Stimulated activated CD8-positive, alpha-beta memory T cell treated with anti-CD3 and anti-CD28 coated beads, Interleukin-2, amount 100 ng/mL, for 1 hour (primary cell): ENCODE measurements around the gene AFAP1.

Experiments
- DNase-seq, 2 donors: peaks; one replicate each; pipeline ENCODE4 v3.0.0-alpha.2; 2020; ENCODE audit warnings: low read depth in 2 of 2

The AFAP1 gene

GRCh38 chr4:7910952-7911578 is 28.6 kb downstream of the AFAP1 start:
- no peak for DNase-seq

DNA sequence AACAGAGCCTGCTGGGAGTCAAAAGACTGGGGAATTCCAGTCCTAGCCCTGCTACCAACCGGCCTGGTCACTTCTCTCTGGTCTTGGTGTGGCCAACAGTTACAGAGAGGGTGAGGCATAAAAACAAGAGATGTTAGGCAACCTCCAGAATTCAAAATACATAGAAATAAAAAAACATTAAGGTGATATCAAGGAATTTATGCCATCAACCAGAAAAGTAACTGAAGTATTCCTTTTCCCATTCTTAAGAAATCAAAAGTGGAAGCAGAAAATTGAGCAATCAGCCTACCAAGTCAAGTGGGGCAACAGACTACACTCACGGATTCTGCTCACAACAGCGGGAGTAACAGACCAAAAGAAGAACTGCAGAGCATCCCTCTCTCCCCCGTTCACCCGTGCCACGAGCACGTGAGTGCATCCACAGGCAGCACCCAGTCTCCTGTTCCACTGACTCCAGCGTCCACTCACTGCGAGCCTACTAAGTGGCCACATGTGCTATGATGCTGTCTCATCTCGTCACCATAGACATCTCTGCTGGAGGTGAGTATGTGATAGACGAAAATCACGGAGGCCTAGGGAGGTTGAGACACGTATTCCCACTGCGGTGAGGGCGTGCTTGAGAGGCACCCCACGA is 29.3 kb downstream of the AFAP1 start:
- no peak for DNase-seq

DNA sequence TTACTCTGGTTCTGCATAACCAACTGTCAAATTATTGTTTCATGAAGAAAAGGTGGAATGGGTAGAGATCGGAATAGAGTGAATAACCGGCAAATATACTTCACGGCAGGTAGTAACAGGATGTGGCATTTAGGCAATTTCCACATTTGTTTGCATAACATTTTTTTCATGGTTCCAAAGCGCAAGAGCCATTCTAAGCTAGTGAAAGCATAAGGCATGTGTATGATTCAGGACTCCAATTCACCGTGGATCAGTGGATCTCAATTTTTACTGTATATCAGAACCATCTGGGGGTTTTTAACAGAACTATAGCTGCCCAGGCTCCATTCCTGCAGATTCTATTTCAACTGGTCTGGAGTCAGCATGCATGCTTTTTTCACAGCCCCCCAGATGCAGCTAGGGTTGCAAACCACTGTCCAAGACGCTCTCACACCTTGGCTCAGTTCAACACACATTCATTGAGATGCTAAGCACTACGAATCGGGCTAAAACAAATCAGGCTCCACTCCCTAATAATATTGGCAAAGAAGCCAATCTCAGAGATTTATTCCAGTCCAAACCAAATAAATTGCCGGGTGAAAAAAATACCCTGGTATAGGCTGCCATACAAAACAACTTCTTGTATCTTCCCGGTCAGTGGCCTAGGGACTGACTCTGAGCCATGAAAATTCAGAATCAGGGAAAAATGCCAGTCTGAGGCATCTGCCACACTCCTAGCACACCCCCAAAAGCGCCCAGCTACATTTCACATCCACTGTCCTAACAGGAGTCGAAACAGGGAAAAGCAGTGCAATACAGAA is 30.0 kb downstream of the AFAP1 start:
- DNase-seq = no peak

- DNase-seq = no peak
Observed at GRCh38 chr4:7908668-7909067, 31.0 kb downstream of the AFAP1 start.

- DNase-seq = no peak
Observed at GRCh38 chr4:7907142-7907541, 32.5 kb downstream of the AFAP1 start.

GRCh38 chr4:7906171-7906701 is 33.4 kb downstream of the AFAP1 start:
- DNase-seq = no peak

DNA sequence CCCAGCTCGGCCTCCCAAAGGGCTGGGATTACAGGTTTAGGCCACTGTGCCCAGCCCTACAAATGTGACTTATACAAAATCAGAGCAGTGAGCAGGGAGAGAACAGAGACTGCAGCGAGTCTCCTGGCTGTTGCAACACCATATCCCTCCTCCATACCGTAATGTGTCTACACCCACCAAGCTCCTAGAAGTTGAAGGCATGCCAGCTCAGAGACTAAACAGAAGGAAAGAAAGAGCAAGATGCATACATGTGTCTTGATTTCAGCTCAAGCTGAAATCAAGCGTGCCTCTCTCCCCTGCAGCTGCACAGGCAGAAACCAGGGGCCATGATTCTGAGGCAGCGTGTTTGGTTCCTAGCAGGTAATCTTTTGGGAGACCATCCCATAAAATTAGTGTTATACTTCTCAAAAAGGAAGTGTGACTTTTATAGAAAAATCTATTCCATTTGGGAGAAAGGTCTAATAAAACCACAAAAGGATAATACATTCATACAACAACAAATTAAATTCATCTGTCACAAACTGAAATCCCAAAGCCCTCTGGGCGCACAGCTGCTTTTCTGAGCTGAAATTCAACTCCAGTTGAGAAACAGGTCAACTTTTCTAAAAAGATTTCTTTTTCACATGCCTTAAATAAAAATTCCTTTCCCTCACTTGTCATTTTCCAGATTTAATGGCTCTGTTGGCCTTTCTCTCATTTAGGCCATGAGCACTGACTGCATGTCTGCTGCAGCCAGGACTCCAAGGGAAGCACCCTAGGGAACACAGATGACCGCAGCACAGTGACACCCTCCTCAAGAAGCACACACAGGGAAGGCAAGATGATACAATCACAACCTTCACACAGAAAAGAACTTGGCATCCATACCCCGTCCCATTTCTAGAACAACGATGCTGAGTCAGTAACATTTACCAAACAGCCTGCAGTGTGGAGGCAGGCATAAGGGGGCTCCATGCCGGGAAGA is 34.4 kb downstream of the AFAP1 start:
- DNase-seq = no peak

- no peak for DNase-seq
Observed at GRCh38 chr4:7903791-7904516, 35.7 kb downstream of the AFAP1 start.

- DNase-seq = no peak
Observed at GRCh38 chr4:7902826-7903225, 36.8 kb downstream of the AFAP1 start.

DNA sequence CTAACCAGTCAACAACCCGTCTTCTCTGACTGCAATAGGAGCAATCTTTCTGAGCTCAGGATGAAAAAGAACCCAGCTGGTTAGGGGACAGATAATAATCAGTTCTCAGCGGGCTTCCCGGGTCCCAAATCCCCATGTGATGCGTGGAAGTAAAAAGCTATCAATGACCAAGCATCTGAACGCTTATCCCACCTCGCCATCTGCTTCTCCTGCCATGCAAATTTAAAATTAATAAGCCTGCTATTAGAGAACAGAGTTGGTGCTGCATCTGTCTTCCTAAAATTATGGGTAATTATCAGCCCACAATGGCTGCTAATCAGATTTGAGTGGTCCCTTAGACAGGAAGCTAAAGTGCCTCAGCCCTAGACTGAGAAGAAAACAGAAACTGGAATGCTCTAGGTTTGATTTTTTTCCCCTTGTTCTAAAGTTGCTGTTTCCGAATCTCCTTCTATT is 37.5 kb downstream of the AFAP1 start:
- no peak for DNase-seq

DNA sequence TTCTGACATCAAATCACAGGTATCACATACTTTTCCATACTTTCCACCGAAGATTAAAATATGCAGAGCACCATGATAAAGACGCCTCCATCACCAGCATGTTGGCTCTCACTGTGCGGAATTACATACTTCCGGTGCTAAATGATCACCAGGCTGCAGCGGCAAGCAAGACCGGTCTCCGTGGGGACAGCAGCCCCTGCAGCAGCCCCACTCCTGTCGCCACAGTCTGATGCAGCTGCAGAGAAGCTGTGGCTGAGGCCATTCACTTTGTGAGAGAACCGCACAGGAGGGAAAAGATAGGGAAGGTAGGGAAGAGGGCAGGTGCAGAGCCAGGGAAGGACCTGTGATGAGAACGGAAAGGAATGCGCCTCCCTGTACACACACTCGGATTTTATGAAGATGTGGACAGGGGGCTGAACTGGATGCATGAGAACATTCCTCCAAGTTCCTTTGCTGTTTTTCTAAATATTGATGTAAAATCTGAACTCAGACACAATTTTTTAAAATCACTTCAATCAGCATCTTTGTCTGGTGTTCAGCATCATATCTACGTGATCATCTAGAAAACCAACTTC is 38.3 kb downstream of the AFAP1 start:
- DNase-seq = no peak

DNA sequence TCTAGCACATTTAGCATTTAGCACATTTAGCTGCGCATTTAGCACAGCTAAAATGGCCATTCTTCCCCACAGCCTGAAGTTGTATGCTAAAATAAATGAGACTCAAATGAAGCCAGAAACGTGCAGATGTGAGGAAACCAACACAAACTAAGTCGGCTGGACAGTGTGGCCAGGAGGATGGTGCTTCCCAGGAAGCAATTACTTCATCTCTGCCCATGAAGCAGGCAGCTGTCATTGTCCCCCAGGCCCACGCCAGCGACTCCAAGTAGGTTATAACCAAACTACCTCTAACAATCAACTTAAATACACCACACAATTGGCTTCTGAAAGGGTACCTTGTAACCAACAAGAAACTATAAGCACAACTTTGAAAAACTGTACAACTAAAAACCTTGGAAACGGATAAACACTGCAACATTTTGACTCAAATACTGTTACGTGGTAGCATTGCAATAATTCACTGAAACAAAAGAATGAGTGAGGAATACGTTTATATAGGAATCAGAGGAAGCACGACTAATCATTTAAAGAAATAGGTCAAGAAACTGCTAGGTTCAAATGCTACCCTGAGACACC is 39.2 kb downstream of the AFAP1 start:
- no peak for DNase-seq

GRCh38 chr4:7899184-7899869 is 40.3 kb downstream of the AFAP1 start:
- no peak for DNase-seq

- no peak for DNase-seq
Observed at GRCh38 chr4:7898385-7898784, 41.3 kb downstream of the AFAP1 start.

DNA sequence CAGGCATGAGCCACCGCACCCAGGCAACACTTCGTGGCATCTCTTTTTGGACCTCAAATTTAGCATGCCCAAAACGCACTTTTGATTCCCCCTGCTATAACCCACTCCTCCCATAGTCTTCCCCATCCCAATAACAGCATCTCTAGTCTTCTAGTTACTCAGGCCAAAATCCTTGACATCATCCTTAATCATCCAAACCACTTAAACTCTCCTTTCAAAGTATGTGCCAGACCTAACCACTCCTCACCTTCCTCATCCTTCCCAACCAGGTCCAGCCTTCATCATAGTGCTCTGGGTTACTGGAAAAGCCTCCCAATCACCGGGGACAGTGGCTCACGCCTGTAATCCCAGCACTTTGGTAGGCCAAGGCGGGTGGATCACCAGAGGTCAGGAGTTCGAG is 41.9 kb downstream of the AFAP1 start:
- no peak for DNase-seq

DNA sequence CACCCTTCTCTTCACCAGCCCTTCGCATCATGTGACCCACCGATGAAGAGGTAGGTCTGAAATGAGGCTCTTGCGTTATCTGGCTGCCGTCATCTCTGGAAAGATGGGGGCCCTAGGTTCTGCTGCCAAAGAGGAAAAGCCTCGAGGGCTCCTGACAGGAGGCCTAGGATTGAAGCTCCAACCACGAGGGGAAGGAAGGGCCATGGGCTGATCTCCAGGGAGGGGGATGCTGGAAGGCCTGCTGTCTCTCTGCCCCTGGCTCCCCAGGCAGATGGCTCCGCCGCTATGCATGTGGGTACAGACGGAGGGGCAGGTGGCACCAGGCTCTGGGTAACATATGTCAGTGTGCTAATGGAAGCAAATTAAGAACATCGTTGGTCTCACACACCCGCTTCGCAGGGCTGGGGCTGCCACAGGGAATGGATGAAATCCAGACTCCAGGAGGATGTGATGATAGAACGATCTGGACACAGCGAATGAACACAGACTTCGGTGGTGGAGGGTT is 44.9 kb downstream of the AFAP1 start:
- DNase-seq = no peak

DNA sequence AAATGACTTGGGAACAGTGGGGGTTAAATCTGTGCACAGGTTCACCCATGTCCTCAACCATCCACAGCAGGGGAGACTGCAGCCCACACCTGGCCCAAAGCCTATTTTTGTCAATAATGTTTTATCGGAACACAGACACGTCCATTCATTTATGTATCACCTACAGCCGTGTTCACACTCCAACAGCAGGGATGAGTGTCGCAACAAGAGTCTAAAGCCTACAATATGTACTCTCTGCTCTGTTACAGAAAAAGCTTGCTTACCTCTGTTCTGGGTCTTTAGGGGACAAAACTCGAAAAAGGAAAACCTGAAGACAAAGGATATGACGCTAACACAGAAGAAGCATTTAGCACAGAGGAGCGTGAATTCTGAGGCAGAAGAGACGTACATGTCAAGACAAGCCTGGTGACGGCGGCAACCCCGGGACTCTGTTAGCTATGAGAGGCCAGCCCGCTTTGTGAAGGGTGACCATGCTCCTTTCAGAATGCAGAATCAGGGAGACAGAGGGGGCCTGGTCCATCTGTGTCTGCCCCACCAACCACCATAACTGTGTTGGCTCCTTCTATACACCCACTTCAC is 45.5 kb downstream of the AFAP1 start:
- no peak for DNase-seq

DNA sequence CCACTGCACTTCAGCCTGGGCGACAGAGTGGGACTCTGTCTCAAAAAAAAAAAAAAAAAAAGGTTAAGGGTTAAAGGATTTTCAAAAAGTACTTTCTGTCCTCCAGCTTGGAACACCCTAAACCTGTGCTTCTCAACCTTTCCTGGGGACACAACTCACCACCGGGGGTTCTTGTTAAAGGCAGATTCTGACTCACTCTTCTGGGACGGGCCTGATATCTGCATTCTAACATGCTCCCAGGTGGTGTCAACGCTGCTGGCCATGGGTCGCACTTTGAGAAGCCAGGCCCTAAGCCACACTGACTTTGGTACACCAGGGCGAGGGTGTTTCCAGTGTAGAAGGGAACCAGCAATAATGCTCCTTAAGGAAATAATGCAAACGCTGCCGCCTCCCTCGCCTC is 46.1 kb downstream of the AFAP1 start:
- DNase-seq = no peak
